Neural cell (in vitro differentiated cells): ENCODE data around the gene ZBED4. TPM values are rescaled to one million over a fixed set of nuclear protein-coding genes. Genes with fewer than 3 reads are reported as not detected.

Experiments used
- H2AFZ ChIP-seq: fragments of 200-600, 300-800 bp; sonication (generic), shearing (Covaris generic); 2 replicates; pipeline ENCODE4 v1.6.0; 2014; ENCODE audit warnings: low read depth, mild to moderate bottlenecking, antibody characterized with exemption, low read length, moderate library complexity
- H3F3A ChIP-seq: fragments of 200-600 bp; shearing (Covaris generic); 2 replicates; pipeline ENCODE4 v1.6.1; 2016; ENCODE audit warnings: mild to moderate bottlenecking, moderate library complexity, mixed read lengths, antibody characterized with exemption, low read length; ENCODE audit not compliant: insufficient read depth, poor library complexity, severe bottlenecking
- H3K27ac ChIP-seq: fragments of 200-600, 300-800 bp; sonication (generic), shearing (Covaris generic); 2 replicates; pipeline ENCODE4 v1.5.1; 2014; ENCODE audit warnings: mild to moderate bottlenecking, low read length, moderate library complexity
- H3K27me3 ChIP-seq: fragments of 300-800, 200-600 bp; sonication (generic), shearing (Covaris generic); 2 replicates; pipeline ENCODE4 v1.6.0; 2014; ENCODE audit warnings: mild to moderate bottlenecking, low read depth, low read length, moderate library complexity; ENCODE audit not compliant: insufficient read depth
- H3K36me3 ChIP-seq: fragments of 300-800, 200-600 bp; sonication (generic), shearing (Covaris generic); 2 replicates; pipeline ENCODE4 v1.5.1; 2014; ENCODE audit warnings: mild to moderate bottlenecking, antibody characterized with exemption, low read length, moderate library complexity; ENCODE audit not compliant: insufficient read depth
- H3K4me2 ChIP-seq: fragments of 300-800, 200-600 bp; sonication (generic), shearing (Covaris generic); 2 replicates; pipeline ENCODE4 v1.6.0; 2014; ENCODE audit warnings: mild to moderate bottlenecking, low read length
- H3K4me3 ChIP-seq: fragments of 300-800, 200-600 bp; sonication (generic), shearing (Covaris generic); 2 replicates; pipeline ENCODE4 v1.5.1; 2014; ENCODE audit warnings: mild to moderate bottlenecking, low read length, moderate library complexity
- H3K79me2 ChIP-seq: fragments of 200-600 bp; shearing (Covaris generic); replicated peaks from 2 replicates; pipeline ENCODE4 v1.6.0; 2014; ENCODE audit warnings: mild to moderate bottlenecking, low read length, moderate library complexity; ENCODE audit not compliant: insufficient read depth
- H3K9ac ChIP-seq: fragments of 300-800, 200-600 bp; sonication (generic), shearing (Covaris generic); 2 replicates; pipeline ENCODE4 v1.6.1; 2016; ENCODE audit warnings: mild to moderate bottlenecking, low read length, mixed read lengths
- H3K9me2 ChIP-seq: fragments of 200-600 bp; shearing (Covaris generic); 2 replicates; pipeline ENCODE4 v1.6.1; 2016; ENCODE audit warnings: mild to moderate bottlenecking, low read length, mixed read lengths; ENCODE audit not compliant: insufficient read depth
- H3K9me3 ChIP-seq: fragments of 200-600, 300-800 bp; sonication (generic), shearing (Covaris generic); 2 replicates; pipeline ENCODE4 v1.6.1; 2016; ENCODE audit warnings: mild to moderate bottlenecking, mixed run types, low read length, moderate library complexity, mixed read lengths
- H4K20me1 ChIP-seq: fragments of 200-600 bp; shearing (Covaris generic); 2 replicates; pipeline ENCODE4 v1.6.1; 2016; ENCODE audit warnings: mild to moderate bottlenecking, mixed run types; ENCODE audit not compliant: insufficient read depth
- CTCF ChIP-seq: fragments of 450-650 bp; IDR thresholded peaks from 2 replicates; pipeline ENCODE4 v1.5.1; 2014; ENCODE audit warnings: antibody characterized with exemption, mild to moderate bottlenecking, moderate library complexity; ENCODE audit not compliant: poor library complexity, severe bottlenecking
- EP300 ChIP-seq: fragments of 450-650 bp; conservative IDR thresholded peaks from 2 replicates; pipeline ENCODE4 v1.6.1; 2014; ENCODE audit warnings: antibody characterized with exemption, mild to moderate bottlenecking, moderate library complexity; ENCODE audit not compliant: poor library complexity, severe bottlenecking
- EZH2 ChIP-seq: fragments of 200-600, 300-800 bp; shearing (Covaris generic), sonication (generic); IDR thresholded peaks from 2 replicates; pipeline ENCODE4 v1.6.1; 2014; ENCODE audit warnings: antibody characterized with exemption, low read length, borderline replicate concordance, mild to moderate bottlenecking; ENCODE audit not compliant: insufficient read depth, poor library complexity, severe bottlenecking
- MXI1 ChIP-seq: fragments of 450-650 bp; conservative IDR thresholded peaks from 2 replicates; pipeline ENCODE4 v1.6.1; 2014; ENCODE audit warnings: antibody characterized with exemption, mild to moderate bottlenecking; ENCODE audit not compliant: poor library complexity, severe bottlenecking
- POLR2AphosphoS5 ChIP-seq: IDR thresholded peaks from 2 replicates; pipeline ENCODE4 v1.6.1; 2012
- RAD21 ChIP-seq: fragments of 450-650 bp; conservative IDR thresholded peaks from 2 replicates; pipeline ENCODE4 v1.6.1; 2014; ENCODE audit warnings: antibody characterized with exemption, mild to moderate bottlenecking, moderate library complexity
- REST ChIP-seq: IDR thresholded peaks from 2 replicates; pipeline ENCODE4 v1.6.1; 2012; ENCODE audit warnings: borderline replicate concordance
- SMC3 ChIP-seq: fragments of 450-650 bp; conservative IDR thresholded peaks from 2 replicates; pipeline ENCODE4 v1.6.1; 2014; ENCODE audit warnings: antibody characterized with exemption, mild to moderate bottlenecking, moderate library complexity; ENCODE audit not compliant: poor library complexity
- TAF1 ChIP-seq: IDR thresholded peaks from 2 replicates; pipeline ENCODE4 v1.6.1; 2012; ENCODE audit warnings: low read depth
- polyA plus RNA-seq: library from polyadenylated mRNA; depleted of rRNA; stranded (reverse); fragments of >200 nt; gene quantifications from 2 replicates; pipeline ENCODE4 v1.2.3, GENCODE V29; 2014

The ZBED4 gene
- polyA plus RNA-seq, 1 donor from 2014 or later, result 15.0 TPM

GRCh38 chr22:49905465-49905864 lies 51.8 kb downstream of the ZBED4 start:
- Histone ChIP-seq H3K36me3 (peaks cover 10% of the 10 kb centered on the region), H3K4me2 (no peak overlapping the region), H2AFZ (no peak overlapping the region), H3K9me2 (no peaks in the 10 kb centered on the region), H3K79me2 (no peaks in the 10 kb centered on the region), H4K20me1 (no peaks in the 10 kb centered on the region), H3K27me3 (no peaks in the 10 kb centered on the region), H3K27ac (no peak overlapping the region), H3K9me3 (no peaks in the 10 kb centered on the region), H3K4me3 (no peak overlapping the region), H3F3A (no peaks in the 10 kb centered on the region), H3K9ac (no peak overlapping the region)
- no peak for TF ChIP-seq EZH2
- TF ChIP-seq CTCF, result no peak
- no peak for TF ChIP-seq TAF1
- TF ChIP-seq POLR2AphosphoS5, result no peak
- no peak for TF ChIP-seq SMC3
- TF ChIP-seq EP300, result no peak
- TF ChIP-seq REST, result no peak
- no peak for TF ChIP-seq MXI1
- no peak for TF ChIP-seq RAD21

GRCh38 chr22:49906071-49906798 lies 52.6 kb downstream of the ZBED4 start:
- Histone ChIP-seq H2AFZ (no peak overlapping the region), H3K4me2 (no peak overlapping the region), H3K9me2 (no peaks in the 10 kb centered on the region), H4K20me1 (no peaks in the 10 kb centered on the region), H3K36me3 (peaks cover 9% of the 10 kb centered on the region), H3K79me2 (no peaks in the 10 kb centered on the region), H3F3A (no peaks in the 10 kb centered on the region), H3K9ac (no peak overlapping the region), H3K27me3 (no peaks in the 10 kb centered on the region), H3K9me3 (no peaks in the 10 kb centered on the region), H3K4me3 (no peak overlapping the region), H3K27ac (no peak overlapping the region)
- no peak for TF ChIP-seq CTCF
- no peak for TF ChIP-seq RAD21
- TF ChIP-seq EP300, result no peak
- TF ChIP-seq REST, result no peak
- TF ChIP-seq EZH2, result no peak
- TF ChIP-seq POLR2AphosphoS5, result no peak
- TF ChIP-seq MXI1, result no peak
- TF ChIP-seq SMC3, result no peak
- TF ChIP-seq TAF1, result no peak
